NOMO-1 (cell line): ENCODE results near the gene LAMA1.
"Not testable (repeated sequence)": the region's sequence is repeated elsewhere in the genome, so short reads cannot be mapped to it uniquely, and the experiment has no call there.

Experiments used
- DNase-seq, 2 experiments: peaks; one replicate each; lab custom pipeline; 2025; ENCODE audit not compliant: unreplicated experiment in 2 of 2; lab: John Stamatoyannopoulos, UW

Gene LAMA1

DNA sequence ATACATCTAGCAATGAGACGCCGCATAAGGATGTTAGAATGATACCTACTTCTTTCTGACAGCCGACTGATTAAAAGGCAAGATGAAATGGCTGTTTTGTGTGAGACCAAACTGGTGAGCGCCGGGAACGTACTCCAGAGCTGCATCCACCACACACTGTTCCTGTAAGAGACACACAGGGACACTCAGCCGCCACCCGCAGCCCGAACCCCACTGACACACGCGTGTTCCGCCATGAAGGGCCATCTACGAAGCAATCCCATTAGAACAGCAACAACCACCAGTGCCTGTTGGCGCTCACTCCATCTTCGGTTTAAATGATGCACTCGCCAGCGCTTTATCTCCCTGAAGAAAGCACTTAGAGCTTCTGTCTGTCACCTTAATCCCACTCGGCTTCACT lies 162.3 kb downstream of the LAMA1 start:
- DNase-seq: no peak

DNA sequence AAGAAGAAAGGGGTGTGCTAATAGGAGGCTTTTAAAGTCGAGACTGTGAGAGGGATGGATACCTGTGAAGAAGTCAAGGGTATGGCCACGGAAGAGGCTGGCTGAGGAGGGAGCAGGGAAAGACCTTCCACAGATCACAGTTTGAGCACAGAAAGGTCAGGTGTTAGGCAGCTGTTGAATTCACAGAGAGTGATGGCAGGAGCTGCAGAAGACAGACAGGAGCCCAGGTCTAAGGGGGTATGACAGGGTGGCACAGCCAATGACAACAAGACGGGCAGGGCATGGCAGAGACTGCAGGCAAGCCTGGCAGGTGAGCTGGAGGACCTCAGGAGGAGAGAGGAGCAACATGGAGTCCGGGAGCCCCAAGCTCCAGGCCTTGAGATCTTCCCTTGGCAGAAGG lies 163.1 kb downstream of the LAMA1 start:
- no peak for DNase-seq

DNA sequence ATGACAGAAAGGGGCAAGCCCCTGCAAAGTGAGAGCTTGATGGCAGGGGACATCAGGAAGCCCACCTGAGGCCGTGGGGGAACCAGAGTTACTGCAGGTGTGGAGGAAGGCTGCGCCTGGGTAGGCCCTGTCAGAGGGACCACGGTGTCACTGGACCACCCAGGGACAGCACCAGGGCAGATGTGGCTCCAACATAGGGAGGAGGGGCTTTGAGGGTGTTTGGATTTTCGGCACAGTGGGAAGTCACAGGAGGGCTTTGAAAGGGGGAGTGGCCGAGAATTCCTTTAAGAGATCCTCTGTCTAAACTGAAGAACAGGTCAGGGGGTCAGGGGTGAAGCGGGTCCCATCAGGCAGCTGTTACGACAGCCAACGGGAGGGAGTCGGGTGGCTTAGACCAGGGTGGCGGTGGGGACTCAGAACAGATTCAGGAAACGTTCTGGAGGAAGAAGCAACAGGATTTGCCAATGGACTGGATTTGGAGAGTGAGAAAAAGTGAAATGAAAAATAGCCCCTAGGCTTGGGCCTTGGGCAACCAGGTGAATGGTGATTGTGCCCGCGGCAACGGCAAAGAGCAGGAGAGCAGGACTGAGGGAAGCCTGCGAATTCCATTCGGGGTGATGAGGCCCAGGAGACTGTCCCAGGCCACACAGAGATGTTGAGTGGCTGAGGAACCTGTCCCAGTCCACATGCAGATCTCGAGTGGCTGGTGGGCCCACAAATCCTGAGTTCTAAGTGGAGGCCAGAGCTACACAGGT lies 166.1 kb downstream of the LAMA1 start:
- DNase-seq: no peak

DNA sequence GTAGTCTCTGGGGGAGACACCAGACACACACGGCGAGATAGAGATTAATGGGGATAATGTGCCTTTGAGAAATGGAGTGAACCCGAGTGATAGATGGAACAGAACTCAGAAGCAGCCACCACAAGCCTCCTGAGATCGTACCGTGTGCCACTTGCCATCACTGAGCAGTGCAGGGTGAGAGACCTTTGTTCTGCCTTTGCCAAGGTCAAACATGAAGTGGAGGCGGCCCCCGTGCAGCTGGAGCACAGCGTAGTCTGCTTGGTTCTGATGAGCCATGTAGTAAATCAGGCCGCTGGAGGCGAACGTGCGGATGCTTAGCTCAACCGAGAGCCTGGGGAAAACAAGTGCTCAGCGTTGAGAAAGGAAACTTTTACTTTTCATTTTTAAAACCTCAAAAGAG lies 167.0 kb downstream of the LAMA1 start:
- DNase-seq: no peak

DNA sequence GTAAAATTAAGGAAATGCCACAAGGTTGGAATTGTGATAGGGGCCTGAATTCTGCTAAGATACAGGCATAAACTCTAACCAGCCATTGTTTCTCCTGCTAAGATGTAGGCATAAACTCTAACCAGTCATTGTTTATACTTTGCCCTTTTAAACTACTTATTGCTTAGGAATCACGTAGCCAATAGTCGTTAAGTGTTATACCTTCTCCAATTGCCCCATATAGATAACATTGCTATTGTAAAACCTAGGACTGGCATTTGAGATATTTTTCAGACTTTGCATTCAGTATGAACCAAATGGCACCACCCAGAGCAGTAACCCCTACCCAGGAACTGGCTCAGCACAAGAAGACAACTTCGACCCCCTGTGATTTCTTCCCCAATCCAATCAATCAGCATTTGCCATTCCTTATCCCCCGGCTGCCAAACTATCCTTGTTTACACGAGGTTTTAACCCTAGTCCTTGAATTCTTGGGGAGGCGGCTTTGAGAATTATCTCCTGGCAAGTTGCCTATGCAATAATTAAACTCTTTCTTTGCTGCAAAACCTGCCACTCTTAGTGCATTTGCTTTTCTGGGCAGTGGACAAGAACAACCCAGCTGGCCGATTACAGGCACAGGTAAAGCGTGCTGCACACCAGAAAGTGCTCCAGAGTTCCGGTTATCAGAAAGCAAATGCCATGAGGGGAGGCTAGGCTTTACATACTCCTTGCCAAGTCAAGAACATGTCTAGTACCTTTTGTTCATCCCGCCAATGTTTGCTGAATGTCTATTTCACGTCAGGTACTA lies 167.6 kb downstream of the LAMA1 start:
- DNase-seq: no peak

DNA sequence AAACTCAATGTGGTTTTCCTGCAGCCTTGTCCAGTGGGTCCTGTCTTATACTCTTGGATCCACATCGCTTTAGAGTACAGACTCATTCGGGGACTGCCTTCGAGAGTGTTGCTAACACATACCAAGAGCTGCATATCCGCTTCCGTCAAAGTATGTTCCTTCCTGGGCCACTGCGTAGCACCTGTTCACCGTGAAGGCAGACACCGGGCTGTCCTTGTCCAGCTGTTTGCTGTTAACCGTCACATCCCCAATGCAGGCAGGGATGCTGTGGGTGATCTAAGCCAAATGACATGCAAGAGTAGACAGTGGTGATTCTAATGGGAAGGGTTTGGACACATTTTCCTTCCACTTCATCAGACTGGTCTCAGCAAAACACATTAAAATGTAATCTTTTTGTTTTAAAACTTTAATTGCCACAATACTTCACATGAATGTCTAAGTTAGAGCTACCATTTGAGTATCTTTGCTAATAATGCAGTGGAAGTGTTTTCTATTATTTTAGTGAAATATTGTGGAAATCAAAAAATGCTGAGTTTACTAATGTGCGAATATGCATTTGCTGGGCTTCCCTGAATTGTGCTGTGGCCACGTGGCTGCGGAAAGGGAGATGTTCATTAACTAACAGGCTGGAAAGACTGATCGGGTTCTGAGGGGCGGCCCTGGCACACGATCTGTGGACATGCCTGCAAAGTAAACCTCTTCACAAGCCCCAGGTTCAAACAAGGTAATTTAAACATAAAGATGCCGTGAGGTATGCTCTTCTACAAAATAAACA lies 169.1 kb downstream of the LAMA1 start:
- DNase-seq: no peak

DNA sequence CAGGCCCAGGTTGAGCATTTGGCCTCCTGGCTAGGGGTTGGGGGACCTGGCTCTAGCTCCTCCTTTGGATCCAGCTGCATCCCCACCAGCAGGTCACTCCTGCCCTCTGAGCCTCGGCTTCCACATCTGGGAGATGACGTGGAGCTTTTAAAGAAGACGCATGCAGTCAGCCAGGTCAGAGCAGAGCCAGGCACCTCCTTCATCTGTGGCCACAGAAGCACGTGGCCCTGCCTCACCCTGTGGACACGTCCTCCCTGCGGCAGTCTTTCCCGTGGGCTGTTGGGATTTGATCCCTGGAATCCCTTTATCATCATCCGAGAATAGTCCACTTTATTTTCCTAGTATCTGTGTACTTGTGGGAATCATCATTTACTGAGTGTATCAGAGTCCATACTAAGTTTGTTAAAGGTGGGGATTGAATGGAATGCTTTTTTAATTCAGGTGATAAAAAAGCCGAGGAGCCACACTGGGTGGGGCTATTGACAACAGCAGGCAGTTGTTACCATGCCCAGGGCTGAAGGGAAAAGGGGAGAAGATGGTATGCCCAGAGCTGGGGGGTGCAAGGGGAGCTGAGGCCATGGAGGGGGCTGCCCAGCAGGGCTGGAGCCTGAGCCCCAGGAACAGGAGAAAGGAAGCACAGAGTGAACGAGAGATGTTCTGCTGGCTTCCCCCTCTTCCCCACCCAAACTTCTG lies 170.1 kb downstream of the LAMA1 start:
- no peak for DNase-seq

DNA sequence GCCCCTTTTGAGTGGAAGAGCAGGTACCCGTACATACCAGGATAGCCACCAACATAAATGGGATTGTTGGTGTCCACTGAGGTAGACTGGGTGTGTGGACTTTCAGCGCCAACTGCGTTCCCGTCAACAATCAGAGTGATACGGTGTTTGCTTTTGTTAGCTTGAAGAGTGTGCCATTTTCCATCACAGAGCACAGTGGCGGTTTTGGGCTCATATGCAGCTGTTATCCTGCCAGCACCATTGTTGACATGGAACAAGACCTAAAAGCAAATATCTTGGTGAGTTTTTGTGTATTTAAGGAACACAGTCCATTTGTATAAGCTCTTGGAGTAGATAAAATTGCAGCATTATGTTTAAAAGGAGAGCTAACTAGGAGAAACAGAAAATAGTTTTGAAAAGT lies 174.5 kb downstream of the LAMA1 start:
- DNase-seq: no peak

DNA sequence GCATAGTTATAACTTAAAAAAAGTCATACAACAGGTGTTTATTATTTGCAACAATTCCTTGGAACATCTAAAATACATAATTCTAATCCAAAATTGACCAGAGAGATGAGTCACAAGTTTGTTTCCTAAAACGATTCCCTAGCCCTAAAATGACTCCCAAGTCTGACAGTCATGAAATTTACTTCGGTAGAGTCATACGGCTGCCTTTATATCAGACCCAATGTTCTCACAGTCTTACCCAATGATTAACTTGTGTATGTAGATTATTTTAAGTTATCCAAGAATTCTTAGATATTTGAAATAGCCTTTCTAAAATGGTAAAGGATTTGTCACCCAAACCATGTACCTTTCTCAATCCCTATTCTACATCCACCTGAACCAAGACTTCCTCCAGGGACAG lies 174.9 kb downstream of the LAMA1 start:
- DNase-seq: no peak

DNA sequence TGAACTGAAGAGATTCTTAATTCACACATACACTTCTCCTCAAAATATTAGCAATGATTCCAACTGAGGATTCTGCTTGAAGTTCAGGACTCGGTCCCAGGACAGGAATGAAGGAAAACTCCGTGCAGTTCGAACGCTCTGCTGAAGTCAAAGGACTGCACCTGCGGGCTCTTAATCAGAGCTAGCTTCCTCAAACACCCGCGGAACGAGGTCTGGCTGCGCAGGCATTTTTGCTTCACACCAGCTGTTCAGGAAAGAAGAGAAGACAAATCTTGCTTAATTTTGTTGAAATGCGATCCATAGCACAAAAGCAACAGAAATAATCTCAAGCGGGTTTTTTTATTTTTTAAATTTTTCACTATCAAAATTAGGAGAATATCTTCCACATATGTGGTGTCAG lies 175.6 kb downstream of the LAMA1 start:
- no peak for DNase-seq

DNA sequence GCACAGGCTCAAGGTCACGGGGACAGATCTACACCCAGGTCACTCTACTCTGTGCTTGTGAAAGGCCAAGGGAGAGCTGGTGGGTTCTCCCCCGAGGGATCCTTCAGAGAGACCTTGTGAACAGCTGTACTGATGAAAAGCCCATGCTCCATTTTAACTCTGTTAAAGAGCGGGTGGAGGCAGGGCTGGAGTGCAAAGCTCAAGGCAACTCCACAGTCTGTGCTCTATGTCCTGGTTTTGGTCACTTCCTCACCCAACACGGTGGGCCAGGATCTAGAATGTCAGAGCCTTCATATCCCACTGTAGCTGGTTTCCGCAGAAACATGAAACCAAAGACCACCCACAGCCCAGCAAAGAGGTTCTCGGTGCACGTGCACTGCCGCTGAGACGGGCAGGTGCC lies 177.1 kb downstream of the LAMA1 start:
- no peak for DNase-seq

DNA sequence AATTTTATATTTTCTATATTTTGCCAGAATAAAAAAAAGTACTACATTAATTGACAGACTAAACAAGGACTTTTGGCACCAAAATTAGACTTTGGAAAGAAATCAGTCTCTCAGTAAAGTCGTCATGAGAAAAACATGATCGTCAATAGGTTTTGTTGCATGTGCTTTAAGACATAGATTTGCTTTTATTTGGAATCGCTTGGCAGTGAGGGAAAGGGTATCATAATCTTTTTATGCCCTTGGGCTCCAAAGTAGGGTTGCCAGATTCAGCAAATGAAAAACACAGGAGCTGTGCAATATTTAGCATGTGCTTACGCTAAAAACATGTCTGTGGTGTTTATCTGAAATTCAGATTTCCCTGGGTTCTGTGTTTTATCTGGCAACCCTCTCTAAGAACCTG lies 177.6 kb downstream of the LAMA1 start:
- DNase-seq: no peak

DNA sequence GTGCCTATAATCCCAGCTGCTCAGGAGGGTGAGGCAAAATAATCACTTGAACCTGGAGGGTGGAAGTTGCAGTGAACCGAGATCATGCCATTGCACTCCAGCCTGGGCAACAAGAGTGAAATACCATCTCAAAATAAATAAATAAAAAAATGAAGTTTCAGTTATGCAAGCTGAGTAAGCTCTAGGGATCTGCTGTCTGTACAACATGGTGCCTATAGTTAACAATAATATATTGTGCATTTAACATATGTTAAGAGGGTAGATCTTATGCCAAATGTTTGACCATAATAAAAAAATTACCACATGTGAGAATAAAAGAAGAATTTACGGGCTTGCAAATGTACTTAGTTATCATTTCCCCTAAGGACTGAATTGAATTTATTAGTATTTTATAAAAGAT lies 179.2 kb downstream of the LAMA1 start:
- DNase-seq: not testable (repeated sequence)

DNA sequence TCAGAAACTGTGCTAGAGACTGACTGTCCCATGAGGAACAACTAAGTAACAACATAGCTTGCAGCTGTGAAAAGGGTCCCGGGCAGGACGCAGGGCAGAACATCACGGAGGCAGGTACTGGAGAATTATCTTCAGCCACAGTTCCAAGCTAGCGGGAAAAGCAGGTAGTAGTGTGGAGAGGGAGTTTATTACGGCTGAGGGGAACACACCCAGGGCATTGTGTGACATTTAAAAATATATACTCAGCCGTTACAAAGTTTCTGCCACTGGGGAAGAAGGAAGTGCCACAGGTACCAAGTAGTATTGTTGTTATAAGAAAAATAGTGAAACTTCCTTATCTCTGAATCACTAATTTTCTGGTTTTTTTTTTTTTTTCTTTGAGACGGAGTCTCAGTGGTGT lies 179.6 kb downstream of the LAMA1 start:
- DNase-seq: no peak

DNA sequence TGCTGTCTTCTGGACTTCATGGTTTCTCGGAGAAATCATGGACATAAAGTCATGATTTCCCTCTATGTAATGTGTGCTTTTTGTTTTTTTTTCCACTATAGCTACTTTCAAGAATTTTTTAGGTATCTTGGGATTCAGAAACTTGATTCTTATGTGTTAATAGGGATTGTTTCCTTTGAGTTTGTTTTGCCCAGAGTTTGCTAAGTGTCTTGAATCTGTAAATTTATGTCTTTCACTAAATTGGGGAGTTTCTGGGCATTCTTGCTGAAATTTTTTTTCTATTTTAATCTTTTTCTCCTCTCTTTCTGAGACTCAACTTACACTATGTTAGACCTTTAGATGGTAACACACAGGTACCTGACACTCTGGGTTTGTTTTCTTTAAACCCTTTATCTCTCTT lies 182.7 kb downstream of the LAMA1 start:
- DNase-seq: no peak

DNA sequence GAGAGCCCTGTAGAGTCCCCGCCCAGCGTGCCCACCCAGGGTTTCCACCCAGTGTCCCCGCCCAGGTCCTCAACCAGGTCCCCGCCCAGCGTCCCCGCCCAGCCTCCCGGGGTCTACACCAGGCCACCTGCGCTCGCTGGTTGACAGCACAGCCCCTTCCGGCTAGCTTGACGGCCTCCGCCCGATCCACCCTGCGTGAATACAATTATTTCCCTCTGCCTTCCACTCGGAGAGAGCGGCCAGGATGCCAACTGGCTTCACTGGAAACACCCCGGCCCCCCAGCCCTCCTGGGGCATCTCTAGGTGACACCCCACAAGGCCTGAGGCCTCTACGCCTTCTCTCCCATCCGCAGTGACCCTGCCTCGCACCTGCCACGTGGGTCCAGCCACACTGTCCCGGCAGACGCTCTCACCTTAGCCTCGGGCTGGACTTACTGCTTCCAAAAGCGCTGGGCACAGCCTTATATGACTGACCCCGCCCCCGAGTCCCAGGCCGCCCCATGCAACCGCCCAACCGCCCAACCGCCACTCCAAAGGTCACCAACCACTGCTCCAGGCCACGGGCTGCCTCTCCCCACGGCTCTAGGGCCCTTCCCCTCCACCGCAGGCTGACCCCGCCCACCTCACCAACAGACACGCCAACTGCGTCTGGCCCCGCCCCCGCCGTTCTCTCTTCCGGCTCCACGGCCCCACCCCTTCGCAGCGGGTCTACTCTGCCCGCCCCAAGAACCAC lies 188.1 kb downstream of the LAMA1 start:
- no peak for DNase-seq

DNA sequence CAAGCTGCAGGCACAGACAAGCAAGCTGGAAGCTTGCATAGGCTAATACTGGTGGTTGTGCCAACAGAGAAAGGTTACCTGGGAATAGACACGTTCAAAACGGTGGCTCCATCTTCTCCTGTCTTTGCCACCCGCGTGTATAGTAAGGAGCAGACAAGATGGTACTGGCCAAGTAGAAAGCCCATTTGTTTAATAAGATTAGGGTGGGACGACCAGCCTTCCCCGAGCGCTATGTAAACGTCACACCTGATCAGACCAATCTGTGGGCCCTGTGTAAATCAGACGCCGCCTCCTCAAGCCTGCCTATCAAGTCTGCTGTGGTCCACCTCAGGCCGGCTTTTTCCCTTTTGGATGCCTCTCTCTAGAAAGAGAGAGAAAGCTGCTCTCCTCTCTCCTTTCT lies 189.2 kb downstream of the LAMA1 start:
- DNase-seq: no peak

DNA sequence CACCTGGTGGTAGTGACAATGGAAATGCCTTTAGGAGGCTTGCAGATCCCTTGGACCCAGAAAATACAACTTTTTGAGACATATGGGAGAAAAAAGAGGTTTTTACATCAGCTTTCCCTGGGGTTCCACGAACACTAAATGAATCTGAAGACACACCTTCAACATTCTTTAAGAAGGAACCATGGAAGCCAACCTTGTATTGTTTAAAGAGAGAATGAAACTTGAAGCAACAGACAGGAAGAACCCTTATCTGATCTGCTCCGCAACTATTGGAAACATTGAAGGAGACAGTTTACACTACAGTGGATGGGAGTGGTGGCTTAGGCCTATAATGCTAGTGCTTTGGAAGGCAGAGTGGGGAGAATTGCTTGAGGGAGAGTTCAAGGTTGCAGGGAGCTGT lies 190.4 kb downstream of the LAMA1 start:
- DNase-seq: no peak

DNA sequence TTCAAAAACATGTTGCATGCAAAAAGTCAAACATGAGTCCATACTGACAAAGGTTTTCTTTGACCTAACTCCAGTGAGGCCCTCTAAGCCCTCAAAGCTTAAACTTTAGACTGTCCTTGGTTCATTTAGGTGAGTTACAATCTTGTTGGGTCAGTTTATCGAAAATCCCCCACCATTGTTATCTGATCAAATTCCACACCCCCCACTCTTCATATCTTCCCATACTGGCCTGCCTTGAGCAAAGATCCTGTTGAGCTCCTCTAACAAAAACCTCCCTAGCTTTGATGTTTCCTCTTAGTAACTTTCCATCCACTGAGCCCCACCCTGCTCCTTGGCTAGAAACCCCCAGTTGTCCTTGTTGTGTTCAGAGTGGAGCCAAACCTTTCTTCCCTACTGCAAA lies 194.4 kb downstream of the LAMA1 start:
- DNase-seq: no peak

DNA sequence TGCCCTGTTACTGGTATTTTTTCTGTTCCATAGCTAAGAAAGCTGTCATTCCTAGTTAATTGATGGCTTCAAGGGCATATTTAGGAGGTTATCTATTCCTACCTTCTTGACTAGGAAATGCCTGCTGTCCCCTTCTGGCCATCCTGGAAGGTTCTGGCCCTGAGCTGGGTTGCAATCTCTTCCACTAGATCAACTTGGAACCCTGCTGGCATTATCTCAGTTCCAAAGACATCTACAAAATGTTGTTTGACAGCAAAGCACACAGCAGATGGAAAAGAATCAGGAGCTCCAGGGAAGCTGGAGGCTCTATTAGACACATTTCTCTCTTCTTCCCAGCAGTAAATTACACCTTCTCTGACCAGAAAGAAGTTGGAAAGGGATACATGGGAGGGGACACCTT lies 196.0 kb downstream of the LAMA1 start:
- DNase-seq: no peak
